HG02840 (cell line): Measurements from ENCODE around the gene ZNF586.
"Not testable (repeated sequence)": the region's sequence is repeated elsewhere in the genome, so short reads cannot be mapped to it uniquely, and the experiment has no call there.

Experiments used
- ATAC-seq: cut with Tn5 transposase; IDR thresholded peaks from one replicate; pipeline ENCODE4 v1.9.1; 2021; ENCODE audit warnings: mild to moderate bottlenecking, moderate library complexity, moderate number of reproducible peaks; ENCODE audit not compliant: unreplicated experiment, low FRiP score

ZNF586 gene

GRCh38 chr19:57821095-57821494, 51.6 kb downstream of the ZNF586 start:
- not testable (repeated sequence) for ATAC-seq

- not testable (repeated sequence) for ATAC-seq
Measured at GRCh38 chr19:57821501-57821900, 52.0 kb downstream of the ZNF586 start.

GRCh38 chr19:57823155-57823554, 53.7 kb downstream of the ZNF586 start:
- ATAC-seq = not testable (repeated sequence)

GRCh38 chr19:57823608-57824007, 54.1 kb downstream of the ZNF586 start:
- not testable (repeated sequence) for ATAC-seq

GRCh38 chr19:57825511-57825910, 56.0 kb downstream of the ZNF586 start:
- ATAC-seq = no peak

GRCh38 chr19:57829316-57829715, 59.8 kb downstream of the ZNF586 start:
- no peak for ATAC-seq

- no peak for ATAC-seq
Measured at GRCh38 chr19:57830071-57830602, 60.7 kb downstream of the ZNF586 start, which contains the start of gene ZNF587B. Gene ZNF587B, plus strand, starts transcription at chr19:57830299. Its CDS starts 230 bp downstream, at chr19:57830529.
